HG02610 (cell line): Measurements from ENCODE around the gene RHOH.
"Not testable (repeated sequence)": the region's sequence is repeated elsewhere in the genome, so short reads cannot be mapped to it uniquely, and the experiment has no call there.

ENCODE experiments used
- ATAC-seq: cut with Tn5 transposase; IDR thresholded peaks from one replicate; pipeline ENCODE4 v1.9.1; 2021; ENCODE audit warnings: mild to moderate bottlenecking, moderate library complexity; ENCODE audit not compliant: unreplicated experiment

The RHOH gene

GRCh38 chr4:40256817-40257216 is 60.0 kb downstream of the RHOH start:
- no peak for ATAC-seq

GRCh38 chr4:40258627-40259026 is 61.8 kb downstream of the RHOH start:
- ATAC-seq = no peak

GRCh38 chr4:40261231-40262076 is 64.6 kb downstream of the RHOH start:
- no peak for ATAC-seq

- ATAC-seq = no peak
Observed at GRCh38 chr4:40262077-40262528, 65.3 kb downstream of the RHOH start.

- ATAC-seq = no peak
Observed at GRCh38 chr4:40262861-40263260, 66.0 kb downstream of the RHOH start.

- ATAC-seq = no peak
Observed at GRCh38 chr4:40264497-40264896, 67.7 kb downstream of the RHOH start.

- peak; percentile 69 for ATAC-seq
Observed at GRCh38 chr4:40264995-40265909, 68.4 kb downstream of the RHOH start.

- ATAC-seq = no peak
Observed at GRCh38 chr4:40265910-40266274, 69.1 kb downstream of the RHOH start.

- ATAC-seq = no peak
Observed at GRCh38 chr4:40269133-40269532, 72.3 kb downstream of the RHOH start.

GRCh38 chr4:40270609-40271008 is 73.8 kb downstream of the RHOH start:
- no peak for ATAC-seq

GRCh38 chr4:40275065-40275730 is 78.4 kb downstream of the RHOH start:
- ATAC-seq = no peak

- ATAC-seq = no peak
Observed at GRCh38 chr4:40276546-40276945, 79.7 kb downstream of the RHOH start.

GRCh38 chr4:40280586-40280985 is 83.8 kb downstream of the RHOH start:
- ATAC-seq = peak; percentile 42

- ATAC-seq = no peak
Observed at GRCh38 chr4:40281099-40281498, 84.3 kb downstream of the RHOH start.

GRCh38 chr4:40281913-40282312 is 85.1 kb downstream of the RHOH start:
- no peak for ATAC-seq

GRCh38 chr4:40282857-40283256 is 86.0 kb downstream of the RHOH start:
- not testable (repeated sequence) for ATAC-seq

- ATAC-seq = no peak
Observed at GRCh38 chr4:40283413-40283812, 86.6 kb downstream of the RHOH start.

- ATAC-seq = peak; percentile 61
Observed at GRCh38 chr4:40283968-40284367, 87.1 kb downstream of the RHOH start.

- ATAC-seq = no peak
Observed at GRCh38 chr4:40285692-40286091, 88.9 kb downstream of the RHOH start.

- ATAC-seq = no peak
Observed at GRCh38 chr4:40288566-40288965, 91.7 kb downstream of the RHOH start.
